Right lobe of liver (tissue), 6 donors: ENCODE data around the gene ARL13B. TPM values are rescaled to one million over a fixed set of nuclear protein-coding genes. Genes with fewer than 3 reads are reported as not detected.

Source experiments
- ATAC-seq, 4 donors: fragments of 200-7000 bp; cut with Tn5 transposase; one replicate each; pipeline ENCODE4 v1.9.1; 2020; ENCODE audit warnings: mild to moderate bottlenecking in 4 of 4, moderate library complexity in 4 of 4
- DNase-seq, 3 donors: peaks; one replicate each; pipeline ENCODE4 v3.0.0-alpha.2; 2020
- H3K27ac ChIP-seq, 3 donors: fragments of 200-600 bp; one replicate each; pipeline ENCODE4 v1.8.0; 2022
- H3K27me3 ChIP-seq, 2 donors: fragments of 200-600 bp; one replicate each; pipeline ENCODE4 v1.8.0; 2022
- H3K36me3 ChIP-seq, 4 donors: fragments of 200-600 bp; sonication (generic) in 1 of 4; one replicate each; pipeline versions ENCODE4 v1.5.1 to v1.8.0; 2017 to 2022; ENCODE audit warnings: control low read depth in 1 of 4
- H3K4me1 ChIP-seq, 4 donors: fragments of 200-600 bp; sonication (generic) in 1 of 4; one replicate each; pipeline versions ENCODE4 v1.5.1 to v1.8.0; 2017 to 2022; ENCODE audit warnings: control low read depth in 1 of 4
- H3K4me3 ChIP-seq, 3 donors: fragments of 200-600 bp; one replicate each; pipeline ENCODE4 v1.8.0; 2022
- H3K9me3 ChIP-seq, 4 donors: fragments of 200-600 bp; sonication (generic) in 1 of 4; one replicate each; pipeline versions ENCODE4 v1.5.1 to v1.8.0; 2017 to 2022; ENCODE audit warnings: control low read depth in 1 of 4
- CTCF ChIP-seq, 4 donors: fragments of 200-600 bp in 3 of 4; fragments of 450-650 bp in 1 of 4; IDR thresholded peaks; one replicate each; pipeline versions ENCODE4 v1.5.1 to v1.8.0; 2016 to 2022; ENCODE audit warnings: antibody characterized with exemption in 4 of 4, mild to moderate bottlenecking in 2 of 4
- POLR2A ChIP-seq: fragments of 450-650 bp; IDR thresholded peaks from one replicate; pipeline ENCODE4 v1.6.1; 2017; ENCODE audit warnings: antibody characterized with exemption, mild to moderate bottlenecking
- WGBS: methylation state at CpG from one replicate; pipeline ENCODE4 v1.1.6; 2018; ENCODE audit warnings: low coverage, low lambda C conversion rate; ENCODE audit not compliant: insufficient coverage; ENCODE audit errors: missing lambda C conversion rate; 5-methylcytosine and 5-hydroxymethylcytosine counted together
- intact Hi-C, 2 donors: fragments of 100-400 bp; cut with DNase I; formaldehyde crosslinking; loops; one replicate each; pipeline versions ENCODE4 v1.11.2 to v1.14.1; 2022
- total RNA-seq, 6 experiments: library from RNA; depleted of rRNA in 2 of 6; stranded (reverse); fragments of >200 nt in 2 of 6; fragmentation: NEBNext Ultra II Directional in 3 of 6; extraction: Animal tissue kit (Norgen Biotek cat#: 25700) in 3 of 6; gene quantifications; one replicate each; pipeline versions ENCODE4 v1.1.0 to v1.2.4, GENCODE V29; 2016 to 2023
- donor health status: DM: no; HTN: yes; CAD: no.
- donor health status: DM: no; HTN: no; CAD: no.
- donor health status: DM: no; HTN: no; CAD: no.
- donor health status: DM: no; HTN: yes; CAD: no.
- donor health status: DM: no; HTN: yes; CAD: no.

ARL13B gene
- total RNA-seq, 6 experiments from 2014 or later, result 3.9 to 5.6 (median 4.5) TPM

- intact Hi-C loops, result no loop called here
- no peak overlapping the region for H3K27ac ChIP-seq
- H3K27me3 ChIP-seq, result no peaks in the 10 kb centered on the region
- ATAC-seq (no peak), DNase-seq (no peak)
- H3K4me3 ChIP-seq, result no peak overlapping the region
- H3K9me3 ChIP-seq, result no peaks in the 10 kb centered on the region
- TF ChIP-seq CTCF (IDR thresholded peaks at IDR 0.05), result no peak
- TF ChIP-seq POLR2A, result no peak
- H3K4me1 ChIP-seq, result no peaks in the 10 kb centered on the region
- no peaks in the 10 kb centered on the region for H3K36me3 ChIP-seq
Observed at GRCh38 chr3:94050546-94050945, 70.6 kb downstream of the ARL13B start.

- TF ChIP-seq POLR2A, result no peak
- TF ChIP-seq CTCF (IDR thresholded peaks at IDR 0.05), result no peak
- H3K27ac ChIP-seq, result no peak overlapping the region
- DNase-seq (no peak), ATAC-seq (no peak)
- no peak overlapping the region for H3K4me3 ChIP-seq
- no peaks in the 10 kb centered on the region for H3K9me3 ChIP-seq
- intact Hi-C loops, result loop anchor here in 1 of 2 donors (10.0 kb wide), 1 partner anchor 56 kb away; no protein-coding TSS in a partner anchor
- H3K27me3 ChIP-seq, result no peaks in the 10 kb centered on the region
- H3K4me1 ChIP-seq, result peaks cover 0 to 16% (median 3%) of the 10 kb centered on the region in 4 donors
- no peaks in the 10 kb centered on the region for H3K36me3 ChIP-seq
- WGBS, result 89% methylated on average over 11 of the region's 13 CpGs
Observed at GRCh38 chr3:94061297-94061696, 81.3 kb downstream of the ARL13B start.

DNA sequence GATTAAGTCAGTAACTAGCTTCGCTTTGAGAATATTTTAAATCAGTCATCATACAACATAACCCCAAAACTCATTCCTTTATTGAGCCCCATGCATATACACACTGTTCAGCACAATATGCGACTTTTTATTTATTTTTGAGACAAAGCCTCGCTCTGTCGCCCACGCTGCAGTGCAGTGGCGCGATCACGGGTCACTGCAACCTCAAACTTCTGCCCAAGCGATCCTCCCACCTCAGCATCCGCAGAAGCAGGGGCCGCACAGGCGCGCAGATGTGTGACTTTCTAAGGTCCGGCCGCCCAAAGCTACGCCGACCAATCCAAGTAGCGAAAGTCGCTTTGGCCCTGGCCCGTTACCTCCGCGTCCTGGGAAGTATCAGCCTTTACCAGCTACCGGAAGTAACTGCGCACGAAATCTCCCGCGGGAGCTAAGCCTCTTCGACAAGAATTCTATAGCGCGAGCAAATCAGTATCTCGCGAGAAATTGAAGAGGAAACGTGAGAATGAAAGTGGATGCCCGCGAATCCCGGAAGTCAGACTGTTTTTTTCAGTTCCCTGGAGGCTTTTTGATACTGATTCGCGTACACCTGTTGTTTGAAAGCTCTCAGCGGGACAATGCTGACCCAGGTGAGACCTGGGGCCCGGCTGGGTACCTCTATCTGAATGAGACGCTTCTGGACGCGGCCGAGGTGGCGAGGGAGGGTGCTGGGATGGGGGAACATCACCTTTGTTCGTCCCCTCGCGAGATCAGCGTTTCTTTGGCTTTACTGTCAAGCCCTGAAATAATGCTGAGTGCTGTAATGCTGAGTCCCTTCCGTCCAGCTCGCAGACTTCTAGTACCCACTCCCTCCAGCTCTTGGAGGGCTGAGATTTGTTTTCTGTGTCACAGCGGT is 82.8 kb downstream of the ARL13B start, which contains the start of the genes DHFR2 and NSUN3:
Gene DHFR2, minus strand, starts transcription at position 404 of the 892 bp plus-strand sequence. CDS start 1,405 bp downstream, outside the sequence.
Gene NSUN3, plus strand, starts transcription at position 549 of the 892 bp plus-strand sequence. Its CDS starts 66 bp downstream, at position 615.
- peaks cover 0 to 16% (median 3%) of the 10 kb centered on the region in 4 donors for H3K4me1 ChIP-seq
- H3K9me3 ChIP-seq, result no peaks in the 10 kb centered on the region
- H3K36me3 ChIP-seq, result no peaks in the 10 kb centered on the region
- ATAC-seq (peak; percentile 95 to 98 (median 97)), DNase-seq (peak; percentile 93 to 94 (median 94))
- under 1% methylated on average over 44 of the region's 52 CpGs for WGBS
- intact Hi-C loops, result loop anchor here in 1 of 2 donors (10.0 kb wide), 1 partner anchor 58 kb away; no protein-coding TSS in a partner anchor
- H3K27ac ChIP-seq, result peak within 1 kb of the TSS; percentile 61 to 90 (median 89)
- H3K4me3 ChIP-seq, result peak within 1 kb of the TSS; percentile 56 to 85 (median 62)
- no peaks in the 10 kb centered on the region for H3K27me3 ChIP-seq
- TF ChIP-seq CTCF (IDR thresholded peaks at IDR 0.05) (no peak), POLR2A (peak; percentile 60)

DNA sequence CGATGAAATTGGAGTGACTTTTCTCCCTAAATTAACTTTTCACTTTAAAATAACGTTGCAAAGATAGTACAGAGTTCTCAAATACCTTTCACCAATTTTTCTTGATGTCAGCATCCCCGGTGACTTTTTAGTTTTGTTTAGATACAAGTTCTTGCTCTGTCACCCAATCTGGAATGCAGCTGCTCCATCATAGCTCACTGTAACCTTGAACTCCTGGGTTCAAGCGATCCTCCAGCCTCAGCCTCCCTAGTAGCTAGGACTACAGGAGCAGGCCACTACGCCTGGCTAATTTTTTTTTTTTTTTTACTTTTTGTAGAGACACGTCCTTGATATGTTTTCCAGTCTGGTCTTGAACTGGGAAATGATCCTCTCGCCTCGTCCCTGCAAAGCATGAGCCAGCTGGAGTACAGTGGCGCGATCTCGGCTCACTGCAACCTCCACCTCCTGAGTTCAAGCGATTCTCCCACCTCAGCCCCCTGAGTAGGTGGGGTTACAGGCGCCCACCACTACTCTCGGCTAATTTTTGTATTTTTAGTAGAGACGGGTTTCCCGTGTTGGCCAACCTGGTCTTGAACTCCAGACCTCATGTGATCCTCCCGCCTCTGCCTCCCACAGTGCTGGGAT is 83.7 kb downstream of the ARL13B start:
- intact Hi-C loops, result loop anchor here in 1 of 2 donors (10.0 kb wide), 1 partner anchor 59 kb away; no protein-coding TSS in a partner anchor
- H3K9me3 ChIP-seq, result no peaks in the 10 kb centered on the region
- peak overlapping the region; percentile 56 to 85 (median 62) for H3K4me3 ChIP-seq
- DNase-seq (no peak), ATAC-seq (no peak)
- H3K27ac ChIP-seq, result peak overlapping the region; percentile 61 to 90 (median 89)
- WGBS, result 45% methylated on average over 17 of the region's 17 CpGs
- no peaks in the 10 kb centered on the region for H3K36me3 ChIP-seq
- TF ChIP-seq CTCF (IDR thresholded peaks at IDR 0.05) (no peak), POLR2A (no peak)
- peaks cover 0 to 16% (median 3%) of the 10 kb centered on the region in 4 donors for H3K4me1 ChIP-seq
- H3K27me3 ChIP-seq, result no peaks in the 10 kb centered on the region
